Keratinocyte (primary cell): ENCODE measurements around the gene EVPLL. TPM values are rescaled to one million over a fixed set of nuclear protein-coding genes. Genes with fewer than 3 reads are reported as not detected.

ENCODE experiments used
- DNase-seq: peaks from one replicate; pipeline ENCODE4 v3.0.0-alpha.2; 2011; ENCODE audit warnings: low read depth, missing footprints, low spot score
- FAIRE-seq: peaks from 2 replicates; lab custom pipeline; 2011; peaks lifted over from hg19 to GRCh38; lab: Jason Lieb, UNC
- H2AFZ ChIP-seq: 2 replicates; pipeline ENCODE4 v1.6.0; 2012; ENCODE audit warnings: low read length, control low read depth, inconsistent platforms; ENCODE audit not compliant: control insufficient read depth
- H3K27ac ChIP-seq: 2 replicates; pipeline ENCODE4 v1.5.1; 2011; ENCODE audit warnings: low read length; ENCODE audit not compliant: control insufficient read depth, insufficient read depth
- H3K27me3 ChIP-seq: 3 replicates; pipeline ENCODE4 v1.6.0; 2011; ENCODE audit warnings: low read length; ENCODE audit not compliant: control insufficient read depth, insufficient read depth; ENCODE audit errors: extremely low read depth
- H3K36me3 ChIP-seq, 2 experiments: 2 replicates in 1 of 2; 3 replicates in 1 of 2; pipeline ENCODE4 v1.5.1; 2011; ENCODE audit warnings: low read length in 2 of 2, mild to moderate bottlenecking in 1 of 2; ENCODE audit not compliant: control insufficient read depth in 2 of 2, insufficient read depth in 2 of 2; ENCODE audit errors: extremely low read depth in 1 of 2
- H3K4me1 ChIP-seq: 3 replicates; pipeline ENCODE4 v1.5.1; 2011; ENCODE audit warnings: low read length; ENCODE audit not compliant: control insufficient read depth, insufficient read depth; ENCODE audit errors: extremely low read depth
- H3K4me2 ChIP-seq: 3 replicates; pipeline ENCODE4 v1.6.0; 2011; ENCODE audit warnings: low read depth, low read length; ENCODE audit not compliant: control insufficient read depth, insufficient read depth; ENCODE audit errors: extremely low read depth
- H3K4me3 ChIP-seq, 3 experiments: fragments of 200-600 bp in 1 of 3; sonication (generic) in 1 of 3; 2 replicates in 2 of 3; 3 replicates in 1 of 3; pipeline ENCODE4 v1.5.1; 2011 to 2016; ENCODE audit warnings: low read length in 3 of 3, mild to moderate bottlenecking in 3 of 3, control low read depth in 2 of 3, inconsistent platforms in 1 of 3, low read depth in 1 of 3, mixed read lengths in 1 of 3, mixed run types in 1 of 3, moderate library complexity in 1 of 3; ENCODE audit not compliant: control insufficient read depth in 2 of 3, insufficient read depth in 2 of 3; ENCODE audit errors: extremely low read depth in 1 of 3
- H3K79me2 ChIP-seq: 2 replicates; pipeline ENCODE4 v1.6.0; 2012; ENCODE audit warnings: low read length; ENCODE audit not compliant: control insufficient read depth, insufficient read depth
- H3K9ac ChIP-seq: 3 replicates; pipeline ENCODE4 v1.6.0; 2011; ENCODE audit warnings: low read length; ENCODE audit not compliant: control insufficient read depth, insufficient read depth; ENCODE audit errors: extremely low read depth
- H3K9me1 ChIP-seq: 3 replicates; pipeline ENCODE4 v1.6.0; 2011; ENCODE audit warnings: low read length; ENCODE audit not compliant: control insufficient read depth, insufficient read depth; ENCODE audit errors: extremely low read depth
- H3K9me3 ChIP-seq: 2 replicates; pipeline ENCODE4 v1.5.1; 2012; ENCODE audit warnings: low read depth, low read length; ENCODE audit not compliant: control insufficient read depth
- H4K20me1 ChIP-seq: 3 replicates; pipeline ENCODE4 v1.6.0; 2011; ENCODE audit warnings: low read length; ENCODE audit not compliant: control insufficient read depth, insufficient read depth; ENCODE audit errors: extremely low read depth
- EZH2 ChIP-seq: IDR thresholded peaks from one replicate; pipeline ENCODE4 v1.6.1; 2012; ENCODE audit warnings: inconsistent platforms, mild to moderate bottlenecking, low read length, moderate library complexity
- dilution Hi-C: fragments of 300-500 bp; cut with MboI; formaldehyde crosslinking; loops from one replicate; pipeline ENCODE4 v1.7.0; 2020; ENCODE audit warnings: low sequenced_read_pairs; ENCODE audit not compliant: extremely low pct_ligation_motif_present
- polyA plus RNA-seq, 5 experiments: library from polyadenylated mRNA; depleted of rRNA in 3 of 5; stranded (reverse) in 3 of 5; stranded (forward) in 1 of 5; unstranded in 1 of 5; fragments of >200 nt; gene quantifications; 1 replicate in 1 of 5; 2 replicates in 3 of 5; 3 replicates in 1 of 5; pipeline versions ENCODE4 v1.2.1 to v1.2.3, GENCODE V29; 2011 to 2012; ENCODE audit warnings: missing spikeins in 2 of 5, low read depth in 1 of 5, low replicate concordance in 1 of 5
- TF ChIP-seq, protein P1 (sequence below), 3 experiments: IDR thresholded peaks in 1 of 3; conservative IDR thresholded peaks in 1 of 3; optimal IDR thresholded peaks in 1 of 3; 2 replicates in 2 of 3; 3 replicates in 1 of 3; pipeline versions ENCODE3 to v1.5.1; 2011; ENCODE audit warnings: low read length in 3 of 3, mild to moderate bottlenecking in 3 of 3, moderate library complexity in 2 of 3, control low read depth in 1 of 3, inconsistent platforms in 1 of 3; ENCODE audit not compliant: insufficient read depth in 2 of 3; ENCODE audit errors: extremely low read depth in 1 of 3

Gene EVPLL
- polyA plus RNA-seq, 1 donor (not counting 4 experiments of a cell fraction or from before 2014, with no cell fraction given): 0.31 TPM

DNA sequence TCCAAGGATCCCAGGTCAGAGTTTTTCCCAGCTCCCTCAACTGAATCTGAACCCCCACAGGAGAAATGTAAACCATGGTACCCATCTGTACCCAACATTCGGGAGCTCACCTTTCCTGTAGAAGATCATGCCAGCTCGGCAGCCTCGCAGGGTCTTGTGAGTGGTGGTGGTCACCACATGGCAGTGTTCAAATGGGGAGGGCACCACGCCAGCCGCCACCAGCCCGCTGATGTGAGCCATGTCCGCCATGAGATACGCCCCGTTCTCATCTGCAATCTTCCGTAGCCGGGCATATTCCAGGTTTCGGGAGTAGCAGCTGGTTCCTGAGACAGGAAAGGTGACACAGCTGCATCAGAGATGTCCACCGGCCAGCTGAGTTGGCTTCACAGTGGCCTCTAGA lies 37.6 kb upstream of the EVPLL start:
- H3K27ac ChIP-seq: no peak overlapping the region
- dilution Hi-C loops: no loop called here
- TF ChIP-seq EZH2: no peak
- TF ChIP-seq, protein P1, sequence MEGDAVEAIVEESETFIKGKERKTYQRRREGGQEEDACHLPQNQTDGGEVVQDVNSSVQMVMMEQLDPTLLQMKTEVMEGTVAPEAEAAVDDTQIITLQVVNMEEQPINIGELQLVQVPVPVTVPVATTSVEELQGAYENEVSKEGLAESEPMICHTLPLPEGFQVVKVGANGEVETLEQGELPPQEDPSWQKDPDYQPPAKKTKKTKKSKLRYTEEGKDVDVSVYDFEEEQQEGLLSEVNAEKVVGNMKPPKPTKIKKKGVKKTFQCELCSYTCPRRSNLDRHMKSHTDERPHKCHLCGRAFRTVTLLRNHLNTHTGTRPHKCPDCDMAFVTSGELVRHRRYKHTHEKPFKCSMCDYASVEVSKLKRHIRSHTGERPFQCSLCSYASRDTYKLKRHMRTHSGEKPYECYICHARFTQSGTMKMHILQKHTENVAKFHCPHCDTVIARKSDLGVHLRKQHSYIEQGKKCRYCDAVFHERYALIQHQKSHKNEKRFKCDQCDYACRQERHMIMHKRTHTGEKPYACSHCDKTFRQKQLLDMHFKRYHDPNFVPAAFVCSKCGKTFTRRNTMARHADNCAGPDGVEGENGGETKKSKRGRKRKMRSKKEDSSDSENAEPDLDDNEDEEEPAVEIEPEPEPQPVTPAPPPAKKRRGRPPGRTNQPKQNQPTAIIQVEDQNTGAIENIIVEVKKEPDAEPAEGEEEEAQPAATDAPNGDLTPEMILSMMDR (optimal IDR thresholded peaks at IDR 0.05 in 1 of 3, IDR thresholded peaks at IDR 0.05 in 1 of 3, conservative IDR thresholded peaks at IDR 0.05 in 1 of 3; ENCODE audit: extremely low read depth in 1 of 3, insufficient read depth in 2 of 3, low read length in 3 of 3): no peak

DNA sequence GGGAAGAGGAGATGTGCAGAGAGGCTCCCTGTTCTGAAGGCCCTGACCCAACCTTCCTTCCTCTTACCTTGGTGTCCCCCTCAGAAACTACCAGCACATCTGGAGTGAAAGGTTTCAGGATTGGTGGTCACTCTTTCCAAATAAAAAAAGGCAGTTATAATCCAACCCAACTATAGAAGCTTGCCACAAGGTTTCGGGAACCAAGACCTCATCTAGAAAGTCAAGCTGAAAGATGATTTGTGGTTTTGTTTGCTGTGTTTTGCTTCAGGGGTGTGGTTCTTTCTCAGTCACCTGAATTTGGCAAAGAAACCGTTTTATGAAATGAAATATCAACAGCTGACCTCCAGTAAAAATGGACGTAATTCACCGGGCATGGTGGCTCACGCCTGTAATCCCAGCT lies 33.6 kb upstream of the EVPLL start:
- H3K9me1 ChIP-seq: peaks cover 3% of the 10 kb centered on the region
- H3K4me3 ChIP-seq: no peak overlapping the region
- H3K79me2 ChIP-seq: no peaks in the 10 kb centered on the region
- H4K20me1 ChIP-seq: no peaks in the 10 kb centered on the region
- no peaks in the 10 kb centered on the region for H3K4me1 ChIP-seq
- dilution Hi-C loops: no loop called here
- H3K9me3 ChIP-seq: no peaks in the 10 kb centered on the region
- FAIRE-seq (no peak), DNase-seq (no peak)
- no peaks in the 10 kb centered on the region for H3K27me3 ChIP-seq
- no peak overlapping the region for H3K27ac ChIP-seq
- peaks cover 6 to 29% of the 10 kb centered on the region in 2 experiments for H3K36me3 ChIP-seq
- TF ChIP-seq, protein P1 (optimal IDR thresholded peaks at IDR 0.05 in 1 of 3, IDR thresholded peaks at IDR 0.05 in 1 of 3, conservative IDR thresholded peaks at IDR 0.05 in 1 of 3; ENCODE audit: extremely low read depth in 1 of 3, insufficient read depth in 2 of 3, low read length in 3 of 3): no peak
- no peak for TF ChIP-seq EZH2
- no peak overlapping the region for H3K4me2 ChIP-seq
- H3K9ac ChIP-seq: no peak overlapping the region
- no peak overlapping the region for H2AFZ ChIP-seq

More for the DNA sequence above, 37.6 kb upstream of the EVPLL start:
- FAIRE-seq (no peak), DNase-seq (no peak)
- peaks cover 5 to 20% of the 10 kb centered on the region in 2 experiments for H3K36me3 ChIP-seq
- H4K20me1 ChIP-seq: no peaks in the 10 kb centered on the region
- H3K27me3 ChIP-seq: no peaks in the 10 kb centered on the region
- H3K4me2 ChIP-seq: no peak overlapping the region
- no peaks in the 10 kb centered on the region for H3K9me3 ChIP-seq
- no peaks in the 10 kb centered on the region for H3K79me2 ChIP-seq
- peaks cover 3% of the 10 kb centered on the region for H3K9me1 ChIP-seq
- H3K9ac ChIP-seq: no peak overlapping the region
- no peak overlapping the region for H2AFZ ChIP-seq
- no peak overlapping the region for H3K4me3 ChIP-seq
- H3K4me1 ChIP-seq: no peaks in the 10 kb centered on the region
